Activated CD4-positive, alpha-beta T cell treated with anti-CD3 and anti-CD28 coated beads, Interleukin-2, amount 50 U/mL, for 1 hour (primary cell): ENCODE measurements around the gene MIOS.

Source experiments
- DNase-seq: peaks from one replicate; pipeline ENCODE4 v3.0.0-alpha.2; 2020

Gene MIOS

DNA sequence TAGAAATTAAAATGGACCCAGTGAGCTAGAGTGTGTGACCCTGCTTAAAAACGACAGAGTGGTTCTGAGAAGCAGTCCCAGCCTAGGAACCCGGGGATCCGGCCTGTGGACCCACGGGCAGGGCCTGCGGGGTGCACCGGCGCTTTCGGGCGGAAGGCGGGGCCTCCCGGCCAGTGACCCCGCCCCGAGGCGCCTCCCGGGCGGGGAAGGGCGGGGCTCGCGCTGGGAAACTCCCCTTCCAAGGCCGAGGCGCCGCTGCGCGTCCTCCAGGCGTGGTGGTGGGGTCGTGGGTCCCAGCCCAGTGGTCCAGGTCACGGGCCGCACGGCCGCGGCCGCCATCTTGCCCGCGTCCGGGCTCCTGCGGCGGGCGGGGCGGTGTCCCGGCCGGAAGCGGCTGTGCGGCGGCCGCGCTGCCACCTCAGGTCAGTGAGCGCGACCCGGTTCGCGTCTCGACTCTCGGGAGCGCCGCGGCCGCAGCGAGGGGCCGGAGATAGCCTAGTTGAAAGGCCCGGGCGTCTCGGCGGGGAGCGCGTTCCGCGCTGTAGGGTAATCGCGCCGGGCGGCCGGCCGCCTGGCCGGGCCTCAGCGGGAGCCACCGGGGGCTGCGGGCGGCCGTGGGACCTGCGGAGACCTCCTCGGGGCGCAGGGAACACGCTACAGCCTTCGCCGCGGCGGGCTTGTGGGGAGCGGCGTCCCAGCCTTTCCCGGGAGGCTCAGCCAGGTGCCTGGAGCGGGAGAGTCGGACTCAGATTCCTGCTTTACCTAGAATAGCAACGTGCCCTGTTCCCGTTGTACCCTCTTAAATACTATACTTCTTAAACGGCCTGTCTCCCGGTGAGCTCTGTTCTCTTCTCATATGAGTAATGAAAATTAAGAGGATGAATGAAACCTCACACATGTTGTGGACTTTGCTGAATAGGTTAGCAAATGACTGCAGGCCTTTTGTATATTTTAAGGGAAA lies at the start of gene MIOS:
Gene MIOS (plus strand): TSS at position 234 of the 961 bp plus-strand sequence. CDS start 5,592 bp downstream, outside the sequence.
- peak; percentile 78 for DNase-seq

DNA sequence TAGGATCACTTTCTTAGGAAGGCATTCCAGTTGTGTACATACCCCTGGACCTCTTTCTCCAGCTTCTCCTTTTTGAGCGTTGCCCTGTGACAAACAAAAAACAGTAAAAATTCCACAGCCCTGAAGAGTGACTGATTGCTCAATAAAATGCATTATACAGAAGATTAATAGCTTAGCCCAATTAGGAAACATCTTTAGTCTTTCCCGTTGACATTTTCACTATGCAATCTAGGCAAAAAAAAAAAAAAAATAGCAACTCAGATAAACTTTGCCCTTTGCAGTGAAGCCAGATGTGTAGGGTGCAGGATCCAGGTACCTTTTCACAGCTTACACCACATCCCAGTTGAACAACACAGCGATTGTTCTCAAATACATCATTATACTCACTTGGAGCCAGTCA lies 48.9 kb upstream of the MIOS start:
- no peak for DNase-seq

DNA sequence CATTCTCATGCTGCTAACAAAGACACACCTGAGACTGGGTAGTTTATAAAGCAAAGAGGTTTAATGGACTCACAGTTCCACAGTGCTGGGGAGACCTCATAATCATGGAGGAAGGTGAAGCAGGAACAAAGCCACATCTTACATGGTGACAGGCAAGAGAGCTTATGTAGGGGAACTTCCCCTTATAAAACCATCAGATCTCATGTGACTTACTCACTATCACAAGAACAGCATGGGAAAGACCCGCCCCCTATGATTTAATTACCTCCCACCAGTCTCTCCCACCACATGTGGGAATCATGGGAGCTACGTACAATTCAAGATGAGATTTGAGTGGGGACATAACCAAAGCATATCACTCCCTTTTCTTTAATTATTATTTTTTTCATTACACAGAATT lies 47.6 kb upstream of the MIOS start:
- DNase-seq: no peak

DNA sequence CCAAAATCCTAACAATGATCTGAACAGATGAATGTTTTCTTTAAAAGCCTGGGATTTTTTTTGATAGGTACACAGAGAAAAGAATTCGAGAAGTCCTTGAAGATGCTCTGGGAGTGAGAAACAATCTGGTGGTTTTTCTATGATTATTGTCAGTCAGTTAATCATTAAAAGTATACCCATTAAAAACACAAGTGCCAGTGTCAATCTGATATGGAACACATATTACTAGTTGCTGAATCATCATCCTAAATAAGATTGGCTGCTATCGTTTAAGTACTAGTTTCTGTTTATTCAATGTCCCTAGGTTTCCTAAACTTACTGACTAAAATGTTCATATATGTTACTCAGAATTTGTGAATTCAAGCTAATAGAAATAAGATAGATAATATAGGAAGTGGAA lies 47.2 kb upstream of the MIOS start:
- DNase-seq: no peak

DNA sequence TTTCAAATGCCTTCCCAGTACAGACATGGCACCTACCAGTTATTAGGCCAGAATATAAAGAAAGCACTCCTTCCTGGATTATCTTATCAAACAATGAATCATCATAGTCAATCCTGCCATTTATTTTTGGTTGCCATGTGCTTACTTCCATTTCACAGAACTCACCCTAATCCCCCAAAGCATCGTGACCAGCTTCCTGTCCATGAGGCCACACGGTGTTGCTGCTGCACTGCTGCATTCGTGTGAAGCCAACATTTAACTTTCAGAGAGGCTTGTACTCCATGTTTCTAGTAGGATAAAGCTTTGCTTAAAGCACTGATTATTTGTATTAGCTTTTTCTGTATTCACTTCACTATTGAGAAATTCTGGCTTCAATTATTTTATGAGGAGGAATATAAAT lies 45.4 kb upstream of the MIOS start:
- DNase-seq: no peak

DNA sequence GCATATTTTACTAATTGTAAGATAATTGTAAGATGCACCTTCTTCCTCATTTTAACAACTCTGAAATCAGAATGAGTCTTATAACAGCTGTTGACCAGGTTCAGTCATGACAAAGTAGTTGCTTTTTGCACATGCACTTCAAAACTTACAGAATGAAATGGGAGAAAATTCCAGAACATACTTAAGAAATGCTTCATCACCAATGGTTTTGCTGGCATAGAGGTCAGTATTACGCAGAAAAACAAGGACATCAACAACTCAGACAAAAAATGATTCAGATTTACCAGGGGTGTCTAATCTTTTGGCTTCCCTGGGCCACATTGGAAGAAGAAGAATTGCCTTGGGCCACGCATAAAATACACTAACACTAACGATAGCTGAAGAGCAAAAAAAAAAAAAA lies 44.3 kb upstream of the MIOS start:
- DNase-seq: no peak

DNA sequence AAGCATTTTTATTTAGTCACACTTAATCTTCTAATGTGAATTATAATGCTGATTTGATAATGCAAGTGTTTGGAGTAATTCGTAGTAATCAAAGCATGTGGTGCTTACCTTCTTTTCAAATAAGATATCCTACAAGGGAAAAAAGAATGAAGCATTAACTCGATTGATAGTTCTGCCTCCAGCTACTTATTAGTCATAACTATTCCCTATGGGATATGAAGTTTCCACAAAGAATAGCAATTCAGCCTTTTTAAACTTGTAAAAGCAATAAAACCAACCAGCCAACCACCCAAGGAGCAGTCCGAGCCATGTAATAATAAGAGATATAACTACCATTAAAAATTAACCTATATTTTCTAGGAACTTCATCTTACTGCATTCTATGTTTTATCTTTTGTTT lies 42.6 kb upstream of the MIOS start:
- DNase-seq: no peak

DNA sequence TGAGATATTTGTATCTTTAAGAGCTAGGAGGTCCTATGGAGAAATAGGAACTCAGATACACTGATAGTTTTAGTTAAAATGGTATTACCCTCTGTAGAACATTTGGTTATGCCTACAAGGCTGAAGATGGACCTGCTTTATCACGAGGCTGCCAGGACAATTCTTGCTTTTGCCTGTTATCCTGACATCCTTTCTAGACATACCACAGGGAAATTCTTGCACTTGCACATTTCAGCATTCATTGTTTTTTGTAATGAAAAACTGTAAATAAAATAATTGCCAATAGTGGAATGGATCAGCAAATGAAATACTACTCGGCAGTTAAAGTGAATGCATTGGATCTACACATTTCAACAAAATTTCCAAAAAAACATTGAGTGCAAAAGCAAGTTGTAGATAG lies 40.7 kb upstream of the MIOS start:
- no peak for DNase-seq

DNA sequence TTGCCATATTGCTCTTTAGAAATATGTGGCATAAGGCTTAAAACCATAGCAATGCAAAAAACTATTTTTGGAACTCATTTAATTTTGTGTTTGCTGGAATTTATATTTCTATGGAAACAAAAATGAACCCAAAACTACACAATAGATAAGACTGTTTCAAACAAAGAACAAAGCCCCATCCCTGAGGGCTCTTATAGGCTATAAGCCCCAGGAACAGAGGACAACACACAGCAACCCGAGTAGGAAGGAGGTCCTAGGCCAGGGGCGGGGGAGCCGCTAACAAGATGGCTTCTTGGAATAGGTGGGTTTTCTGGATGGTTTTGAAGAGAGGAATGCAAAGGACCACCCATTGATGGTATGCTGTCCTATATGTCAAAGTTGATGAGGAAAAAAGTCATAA lies 39.6 kb upstream of the MIOS start:
- DNase-seq: no peak

DNA sequence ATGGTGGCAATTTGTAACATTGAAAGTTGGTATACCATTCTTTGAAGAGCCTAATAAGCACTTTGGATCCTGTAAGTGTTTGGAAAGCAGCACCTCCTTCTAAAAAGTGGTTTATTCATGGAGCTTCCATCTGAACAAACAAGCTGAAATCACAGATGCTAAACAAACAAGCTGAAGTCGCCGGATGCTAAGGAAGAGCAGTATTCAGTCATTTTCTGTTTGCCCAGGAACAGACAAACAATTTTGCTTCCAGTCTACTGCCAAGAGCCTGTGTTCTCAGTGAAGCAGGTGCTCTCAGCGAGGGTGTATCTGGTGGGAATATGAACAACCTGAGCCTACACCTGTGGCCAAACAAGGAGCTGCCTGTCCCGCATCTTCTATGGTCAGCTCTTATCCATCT lies 37.4 kb upstream of the MIOS start:
- DNase-seq: no peak

DNA sequence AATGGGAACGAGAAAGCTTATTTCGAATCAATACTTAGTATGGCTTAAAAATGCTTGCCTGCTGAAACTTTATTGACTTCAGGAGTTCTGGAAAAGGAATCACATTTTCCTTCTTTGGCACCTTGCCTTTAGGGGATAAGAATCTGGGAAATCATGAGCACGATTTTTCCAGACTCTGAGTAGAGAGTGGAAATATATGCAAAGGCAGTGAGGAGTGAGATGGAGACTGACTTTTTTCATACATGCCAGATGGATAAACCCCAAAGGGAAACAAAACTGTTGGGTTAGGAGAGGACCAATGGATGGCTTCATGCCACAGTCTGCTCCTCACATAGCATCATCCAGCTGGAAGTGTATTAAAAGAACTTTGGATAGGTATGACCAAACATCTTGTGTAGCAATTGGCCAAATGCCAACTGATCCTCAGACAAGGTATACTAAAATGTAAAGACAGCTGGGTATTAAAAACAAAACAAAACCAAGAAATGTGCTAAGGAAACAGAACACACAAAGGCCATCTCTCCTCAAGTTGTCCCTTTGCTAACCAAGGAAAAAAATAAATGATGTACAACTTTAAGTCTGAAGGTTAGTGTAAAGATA lies 32.8 kb upstream of the MIOS start:
- no peak for DNase-seq

DNA sequence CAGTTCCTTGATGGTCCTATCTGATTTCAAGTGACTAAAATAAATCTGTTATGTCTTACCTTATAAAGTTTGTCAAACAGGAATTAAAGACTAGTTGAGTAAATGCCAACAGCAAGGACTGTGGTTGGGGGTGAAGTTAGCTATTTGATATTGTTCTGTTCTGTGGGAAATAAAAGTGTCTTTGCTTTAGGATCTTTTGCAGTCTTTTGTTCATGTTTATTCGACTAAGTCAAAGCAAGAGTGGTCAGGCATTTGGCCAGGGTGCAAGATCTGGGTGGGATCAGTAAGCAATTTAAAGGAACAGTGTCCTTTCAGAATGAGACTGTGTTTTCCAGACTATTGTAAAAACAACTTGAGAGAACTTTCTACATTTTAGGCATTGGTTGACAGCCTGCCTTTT lies 31.0 kb upstream of the MIOS start, which contains the start of gene COL28A1:
Gene COL28A1 (minus strand): TSS at position 183 of the 400 bp plus-strand sequence. CDS start 2,998 bp downstream, outside the sequence.
- DNase-seq: no peak

DNA sequence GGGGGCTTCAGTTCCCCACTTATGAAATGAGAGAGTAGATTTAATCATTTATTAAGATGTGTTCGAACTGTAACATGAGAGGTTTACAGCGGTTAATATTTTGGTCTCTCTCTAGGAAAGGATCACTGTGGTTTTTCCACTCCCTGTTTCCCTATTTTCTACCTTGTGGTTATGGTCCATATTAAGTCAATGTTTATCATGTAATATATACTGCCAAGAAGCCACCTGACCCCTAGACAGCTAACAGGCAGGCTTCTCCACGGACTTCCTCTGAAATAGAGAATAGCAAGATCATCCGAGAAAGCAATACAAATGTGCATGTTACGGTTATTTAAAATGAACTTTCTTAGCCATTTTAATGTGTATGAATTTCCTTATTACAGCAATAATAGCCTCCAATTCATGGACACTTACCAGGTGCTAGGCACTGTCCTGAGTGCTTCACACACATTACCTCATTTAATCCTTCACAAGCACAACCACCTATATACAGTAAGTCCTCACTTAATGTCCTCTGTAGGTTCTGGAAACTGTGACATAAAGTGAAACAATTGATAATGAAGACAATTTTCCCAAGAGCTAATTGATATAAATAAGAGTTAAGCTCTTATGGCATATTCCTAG lies 30.2 kb upstream of the MIOS start:
- DNase-seq: no peak

DNA sequence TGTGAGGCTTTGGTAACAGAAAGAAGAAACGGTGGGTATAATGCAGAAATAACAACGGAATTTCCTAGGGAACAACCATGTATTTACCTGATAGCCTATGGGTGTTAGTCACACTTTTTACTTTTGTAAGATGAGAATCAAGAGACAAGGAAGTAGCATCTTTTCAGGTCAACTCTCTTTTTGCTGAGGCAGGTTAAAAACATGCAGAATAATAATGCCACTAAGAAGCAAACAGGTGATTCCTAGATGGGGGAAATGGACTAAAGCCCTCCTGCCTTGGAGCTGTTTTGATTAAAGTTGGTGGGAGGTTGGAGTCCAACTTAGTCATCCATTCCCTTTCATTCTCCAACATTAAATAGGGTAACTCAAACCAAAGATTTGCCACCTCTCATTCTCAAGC lies 29.0 kb upstream of the MIOS start:
- DNase-seq: no peak

DNA sequence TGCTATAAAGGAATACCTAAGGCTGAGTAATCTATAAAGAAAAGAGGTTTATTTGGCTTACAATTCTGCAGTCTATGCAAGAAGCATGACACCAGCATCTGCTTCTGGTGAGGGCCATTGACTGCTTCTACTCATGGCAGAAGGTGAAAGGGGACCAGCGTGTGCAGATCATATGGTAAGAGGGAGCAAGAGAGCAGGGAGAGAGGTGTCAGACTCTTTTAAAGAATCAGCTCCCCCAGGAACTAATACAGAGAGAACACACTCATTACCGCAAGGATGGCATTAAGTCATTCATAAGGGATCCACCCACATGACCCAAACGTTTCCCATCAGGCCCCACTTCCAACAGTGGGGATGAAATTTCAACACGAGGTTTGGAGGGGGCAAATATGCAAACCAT lies 27.5 kb upstream of the MIOS start:
- no peak for DNase-seq

DNA sequence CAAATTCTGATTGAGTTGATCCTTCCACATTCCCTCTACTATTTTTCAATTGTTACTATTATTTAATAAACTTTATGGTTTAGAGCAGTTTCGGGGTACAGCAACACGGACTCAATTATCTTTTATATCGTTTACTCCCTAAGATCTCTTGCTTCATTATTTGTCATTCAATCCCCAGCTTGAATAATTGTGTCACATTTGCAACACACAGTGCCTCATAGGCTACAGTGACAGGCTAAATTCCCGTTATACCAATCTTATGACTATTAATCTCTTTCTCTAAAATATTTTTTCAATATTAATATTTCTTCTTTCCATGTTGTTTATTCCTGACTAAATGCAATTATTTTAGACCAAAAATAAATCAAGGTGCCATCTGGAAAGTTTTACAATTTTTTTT lies 27.0 kb upstream of the MIOS start:
- DNase-seq: no peak

DNA sequence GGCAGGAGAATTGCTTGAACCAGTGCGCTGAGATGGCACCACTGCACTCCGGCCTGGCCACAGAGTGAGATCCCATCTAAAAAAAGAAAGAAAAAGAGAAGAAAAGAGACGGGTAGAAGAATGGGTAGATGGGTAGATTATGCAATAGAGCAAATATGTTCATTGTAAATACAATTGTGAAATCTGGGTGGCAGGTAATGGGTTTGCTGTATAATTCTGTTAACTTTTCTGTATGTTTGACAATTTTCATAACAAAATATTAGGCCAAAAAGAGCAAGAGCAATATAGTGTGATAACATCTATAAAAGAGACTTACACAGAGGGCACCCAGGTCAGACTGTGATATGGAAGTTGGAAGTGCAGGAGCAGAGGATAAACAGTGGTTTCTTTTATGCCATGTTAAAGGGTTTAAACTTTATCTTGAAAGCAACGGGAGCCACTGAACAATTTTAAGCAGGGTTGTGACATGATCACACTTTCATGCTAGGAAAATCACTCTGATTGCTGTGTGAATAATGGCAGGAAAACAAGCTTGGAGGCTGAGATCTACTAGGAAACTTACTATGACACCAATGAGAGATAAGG lies 24.3 kb upstream of the MIOS start:
- DNase-seq: no peak

DNA sequence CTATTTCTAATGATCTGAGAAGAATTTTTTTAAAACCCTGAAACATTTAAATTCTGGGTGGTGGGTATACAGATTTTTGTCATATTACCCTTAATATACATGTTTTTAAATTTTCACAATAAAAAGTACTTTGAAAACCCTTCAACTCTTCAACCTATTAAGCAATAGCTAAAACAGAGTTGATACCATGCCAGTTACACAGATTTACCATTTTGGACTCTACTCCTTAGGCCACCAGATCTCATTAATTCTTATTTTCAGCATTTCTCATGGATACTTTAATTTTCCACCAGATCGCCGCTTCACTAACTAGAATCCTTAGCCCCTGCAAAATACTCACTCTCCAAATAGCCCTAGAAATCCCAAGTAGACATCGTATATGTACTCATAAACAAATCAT lies 18.3 kb upstream of the MIOS start:
- no peak for DNase-seq

DNA sequence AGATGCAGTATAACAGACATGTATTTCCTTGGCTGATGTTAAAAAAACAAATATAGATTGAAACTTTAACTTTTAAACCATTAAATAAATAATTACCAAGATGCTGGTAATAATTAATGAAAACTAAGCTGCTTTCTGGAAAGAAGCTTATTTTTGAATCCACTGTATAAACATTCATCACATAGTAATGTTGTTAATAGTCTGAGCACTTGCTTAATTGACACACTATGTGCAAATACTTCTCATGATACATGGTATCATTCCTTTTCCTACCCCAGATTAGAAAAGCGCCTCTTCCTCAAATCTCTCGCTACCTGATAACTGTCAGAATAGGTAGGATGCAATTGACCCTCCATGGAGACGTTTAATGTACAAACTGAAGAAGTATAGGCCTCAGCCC lies 16.0 kb upstream of the MIOS start:
- no peak for DNase-seq

DNA sequence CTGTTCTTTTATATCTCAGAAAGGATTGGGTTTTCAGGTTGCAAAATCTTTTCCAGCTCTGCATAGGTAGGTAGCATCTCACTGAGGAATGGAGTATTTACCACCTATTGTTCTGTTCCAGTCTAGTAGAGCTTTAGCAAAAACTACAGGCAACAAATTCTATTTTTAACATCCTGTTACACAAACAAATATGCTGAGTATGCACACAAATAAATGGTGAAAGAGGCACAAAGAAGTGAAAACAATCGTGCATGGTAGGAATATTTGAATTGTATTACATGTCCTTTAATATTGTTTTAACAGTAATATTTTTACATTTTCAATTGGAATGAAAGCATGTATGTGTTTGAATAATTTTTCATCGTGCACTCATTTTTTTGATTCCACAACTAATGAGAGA lies 14.5 kb upstream of the MIOS start:
- DNase-seq: no peak

DNA sequence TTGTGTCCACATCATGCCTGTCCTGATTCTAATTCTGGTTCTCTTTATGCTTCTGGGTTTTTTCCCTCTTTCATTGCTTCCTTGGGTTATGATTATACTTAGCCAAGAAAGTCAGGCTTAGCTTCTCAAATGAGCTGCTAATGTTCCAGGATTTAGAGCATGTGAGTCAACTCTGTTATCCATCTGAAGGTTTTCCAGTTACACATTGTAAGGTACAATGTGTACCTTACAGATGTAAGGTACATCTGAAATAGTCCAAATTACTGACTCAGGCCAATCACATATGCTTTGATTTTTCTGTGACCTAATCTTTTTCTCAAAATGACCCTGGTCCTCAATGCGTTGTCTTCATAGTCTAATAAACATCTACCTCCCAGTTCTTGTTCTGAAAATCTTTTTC lies 13.3 kb upstream of the MIOS start:
- DNase-seq: no peak

DNA sequence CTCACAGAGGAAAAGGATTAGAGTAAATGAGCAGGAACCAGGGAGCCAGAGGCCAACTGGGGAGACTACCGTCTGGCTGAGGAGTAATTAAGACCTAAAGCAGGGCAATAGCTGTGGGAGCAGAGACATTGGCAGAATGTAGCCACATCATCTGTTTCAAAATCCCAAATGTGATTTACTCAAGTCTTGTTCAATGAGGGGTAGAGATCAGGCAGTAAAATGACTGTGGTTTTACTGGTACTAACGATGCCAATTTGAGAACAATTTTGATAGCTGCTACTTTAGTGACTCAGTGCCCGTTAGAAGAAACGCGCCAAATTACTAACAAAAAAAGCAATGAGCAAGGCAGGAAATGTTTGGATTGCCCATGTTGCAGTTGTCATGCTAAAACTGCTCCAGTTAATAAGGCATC lies 12.7 kb upstream of the MIOS start:
- no peak for DNase-seq
